IMR-90 (cell line): ENCODE measurements around the gene SH3RF3. TPM values are rescaled to one million over a fixed set of nuclear protein-coding genes. Genes with fewer than 3 reads are reported as not detected.
A peak's percentile ranks its signal among the peaks of the same experiment; 100 is the strongest.

ENCODE experiments used
- ATAC-seq: fragments of 200-7000 bp; cut with Tn5 transposase; 2 replicates; pipeline ENCODE4 v1.9.1; 2020; ENCODE audit warnings: low read depth, mild to moderate bottlenecking, moderate library complexity
- BruUV-seq: library from RNA; stranded (reverse); fragments of 400-500 nt; replicated peaks from 2 replicates; lab custom pipeline; 2021; lab: Mats Ljungman, UMichigan
- CTCF ChIA-PET: fragments of 300-600 bp; formaldehyde crosslinking; extraction: SDS; loops from one replicate; lab custom pipeline; 2021; ENCODE audit warnings: antibody characterized with exemption; lab: Yijun Ruan, JAX
- POLR2A ChIA-PET: fragments of 300-600 bp; sonication (Branson Sonifier 250); formaldehyde crosslinking; loops from one replicate; lab custom pipeline; 2022; ENCODE audit warnings: antibody characterized with exemption; ENCODE audit not compliant: unreplicated experiment; lab: Charles Lee
- DNase-seq: peaks from one replicate; pipeline ENCODE4 v3.0.0; 2013
- H2AFZ ChIP-seq: replicated peaks from 2 replicates; pipeline ENCODE3; 2013; ENCODE audit warnings: low read length, mild to moderate bottlenecking; ENCODE audit not compliant: poor library complexity
- H2AK5ac ChIP-seq: 2 replicates; pipeline ENCODE4 v1.6.1; 2013; ENCODE audit warnings: low read depth, low read length, inconsistent platforms
- H2AK9ac ChIP-seq: replicated peaks from 2 replicates; pipeline ENCODE3; 2013; ENCODE audit warnings: mild to moderate bottlenecking, low read depth, low read length, moderate library complexity; ENCODE audit not compliant: poor library complexity
- H2BK120ac ChIP-seq: 2 replicates; pipeline ENCODE4 v1.6.1; 2013; ENCODE audit warnings: low read depth, low read length, inconsistent platforms
- H2BK15ac ChIP-seq: 3 replicates; pipeline ENCODE4 v1.6.1; 2013; ENCODE audit warnings: low read depth, low read length, inconsistent platforms
- H2BK20ac ChIP-seq: 2 replicates; pipeline ENCODE4 v1.6.1; 2013; ENCODE audit warnings: low read depth, mild to moderate bottlenecking, inconsistent platforms, low read length, moderate library complexity
- H2BK5ac ChIP-seq: 2 replicates; pipeline ENCODE4 v1.6.1; 2013; ENCODE audit warnings: mild to moderate bottlenecking, low read depth, low read length, inconsistent platforms; ENCODE audit not compliant: poor library complexity, severe bottlenecking
- H3K14ac ChIP-seq: replicated peaks from 2 replicates; pipeline ENCODE4 v1.6.1; 2013; ENCODE audit warnings: low read depth, low read length, inconsistent platforms
- H3K18ac ChIP-seq: 2 replicates; pipeline ENCODE4 v1.6.1; 2013; ENCODE audit warnings: low read depth, low read length, control low read depth
- H3K23ac ChIP-seq: 2 replicates; pipeline ENCODE4 v1.6.1; 2013; ENCODE audit warnings: low read depth, low read length, inconsistent platforms
- H3K27ac ChIP-seq: 2 replicates; pipeline ENCODE4 v1.5.1; 2013; ENCODE audit warnings: mild to moderate bottlenecking, control low read depth, low read length; ENCODE audit not compliant: insufficient read depth
- H3K27me3 ChIP-seq: 2 replicates; pipeline ENCODE4 v1.6.1; 2013; ENCODE audit warnings: low read length; ENCODE audit not compliant: control insufficient read depth, insufficient read depth
- H3K36me3 ChIP-seq: 2 replicates; pipeline ENCODE4 v1.6.1; 2013; ENCODE audit warnings: low read length, mixed read lengths; ENCODE audit not compliant: control insufficient read depth, insufficient read depth
- H3K4ac ChIP-seq: 2 replicates; pipeline ENCODE4 v1.6.1; 2013; ENCODE audit warnings: low read depth, low read length, inconsistent platforms
- H3K4me1 ChIP-seq: 2 replicates; pipeline ENCODE4 v1.6.1; 2013; ENCODE audit warnings: low read length, mixed read lengths; ENCODE audit not compliant: control insufficient read depth, insufficient read depth
- H3K4me2 ChIP-seq: 2 replicates; pipeline ENCODE4 v1.6.1; 2013; ENCODE audit warnings: low read depth, mild to moderate bottlenecking, control low read depth, low read length, moderate library complexity
- H3K4me3 ChIP-seq: 2 replicates; pipeline ENCODE4 v1.5.1; 2013; ENCODE audit warnings: low read depth, mild to moderate bottlenecking, control low read depth, low read length, moderate library complexity; ENCODE audit not compliant: insufficient read depth
- H3K56ac ChIP-seq: 2 replicates; pipeline ENCODE4 v1.6.1; 2013; ENCODE audit warnings: low read length, inconsistent platforms; ENCODE audit not compliant: insufficient read depth; ENCODE audit errors: extremely low read depth
- H3K79me1 ChIP-seq, 2 experiments: 2 replicates each; pipeline ENCODE4 v1.6.1; 2013; ENCODE audit warnings: low read length in 2 of 2, inconsistent platforms in 1 of 2, low read depth in 1 of 2
- H3K9ac ChIP-seq: 2 replicates; pipeline ENCODE4 v1.6.1; 2013; ENCODE audit warnings: low read depth, low read length, control low read depth
- H3K9me1 ChIP-seq: 2 replicates; pipeline ENCODE4 v1.6.1; 2013; ENCODE audit warnings: low read length, inconsistent platforms; ENCODE audit not compliant: insufficient read depth
- H3K9me3 ChIP-seq: 2 replicates; pipeline ENCODE4 v1.6.1; 2013; ENCODE audit warnings: low read length; ENCODE audit not compliant: control insufficient read depth, insufficient read depth
- H4K20me1 ChIP-seq: 2 replicates; pipeline ENCODE4 v1.6.1; 2013; ENCODE audit warnings: low read length, inconsistent platforms; ENCODE audit not compliant: insufficient read depth
- H4K5ac ChIP-seq: 2 replicates; pipeline ENCODE4 v1.6.1; 2013; ENCODE audit warnings: mild to moderate bottlenecking, low read depth, low read length, control low read depth
- H4K8ac ChIP-seq, 2 experiments: 2 replicates each; pipeline ENCODE4 v1.6.1; 2013; ENCODE audit warnings: low read depth in 2 of 2, low read length in 2 of 2, control low read depth in 1 of 2, inconsistent platforms in 1 of 2
- H4K91ac ChIP-seq: 2 replicates; pipeline ENCODE4 v1.6.1; 2013; ENCODE audit warnings: low read depth, low read length, inconsistent platforms; ENCODE audit not compliant: insufficient read depth
- CEBPB ChIP-seq: IDR thresholded peaks from 2 replicates; pipeline ENCODE4 v1.6.1; 2012; ENCODE audit warnings: low read depth, low read length, improper control_type of control experiment
- CHD1 ChIP-seq: IDR thresholded peaks from 2 replicates; pipeline ENCODE4 v1.6.1; 2012; ENCODE audit warnings: low read depth, low read length, improper control_type of control experiment
- FOS ChIP-seq: fragments of 150-350 bp; IDR thresholded peaks from 2 replicates; pipeline ENCODE4 v1.6.1; 2016; ENCODE audit warnings: low read depth, low read length
- MAFK ChIP-seq: IDR thresholded peaks from 2 replicates; pipeline ENCODE4 v1.6.1; 2012; ENCODE audit warnings: low read depth, low read length, improper control_type of control experiment
- MAZ ChIP-seq: IDR thresholded peaks from 2 replicates; pipeline ENCODE4 v1.6.1; 2012; ENCODE audit warnings: low read depth, mild to moderate bottlenecking, low read length, improper control_type of control experiment, moderate library complexity, borderline replicate concordance
- MXI1 ChIP-seq: IDR thresholded peaks from 2 replicates; pipeline ENCODE4 v1.6.1; 2012; ENCODE audit warnings: low read depth, mild to moderate bottlenecking, low read length, moderate library complexity, borderline replicate concordance
- NFE2L2 ChIP-seq: fragments of 150-350 bp; IDR thresholded peaks from 2 replicates; pipeline ENCODE4 v1.6.1; 2016; ENCODE audit warnings: low read depth, mild to moderate bottlenecking, low read length
- RAD21 ChIP-seq: IDR thresholded peaks from 2 replicates; pipeline ENCODE4 v1.6.1; 2012; ENCODE audit warnings: low read length, improper control_type of control experiment
- RCOR1 ChIP-seq: IDR thresholded peaks from 2 replicates; pipeline ENCODE4 v1.6.1; 2012; ENCODE audit warnings: mild to moderate bottlenecking, low read length, improper control_type of control experiment; ENCODE audit not compliant: insufficient replicate concordance
- RFX5 ChIP-seq: IDR thresholded peaks from 2 replicates; pipeline ENCODE4 v1.8.0; 2012; ENCODE audit warnings: low read depth, mild to moderate bottlenecking, low read length, moderate library complexity
- SMC3 ChIP-seq: fragments of 150-350 bp; IDR thresholded peaks from 2 replicates; pipeline ENCODE4 v1.6.1; 2016; ENCODE audit warnings: low read depth, mild to moderate bottlenecking, antibody characterized with exemption, low read length, moderate library complexity
- WGBS, 2 experiments: methylation state at CpG; one replicate each; pipeline versions ENCODE4 v1.1.5 to v1.1.7; 2013; ENCODE audit warnings: missing lambda C conversion rate in 2 of 2; ENCODE audit not compliant: insufficient read length in 1 of 2; ENCODE audit errors: extremely low coverage in 2 of 2; 5-methylcytosine and 5-hydroxymethylcytosine counted together
- dilution Hi-C: fragments of 300-500 bp; cut with HindIII; formaldehyde crosslinking; loops from one replicate; pipeline ENCODE4 v1.14.3; 2018; ENCODE audit warnings: low sequenced_read_pairs; ENCODE audit not compliant: unreplicated experiment
- in situ Hi-C: fragments of 300-500 bp; cut with MboI; formaldehyde crosslinking; loops from 3 replicates; pipeline ENCODE4 v1.14.3; 2019; ENCODE audit warnings: low sequenced_read_pairs, inconsistent platforms, mixed read lengths
- intact Hi-C: fragments of 100-400 bp; cut with micrococcal nuclease; formaldehyde crosslinking; loops from 2 replicates; pipeline ENCODE4 v1.10.0; 2022
- polyA plus RNA-seq, 3 experiments: library from polyadenylated mRNA; depleted of rRNA; stranded (reverse); fragments of >200 nt; gene quantifications; 2 replicates each; pipeline ENCODE4 v1.2.3, GENCODE V29; 2012; ENCODE audit warnings: low replicate concordance in 1 of 3
- total RNA-seq: library from RNA; depleted of rRNA; stranded (reverse); fragments of >200 nt; gene quantifications from 2 replicates; pipeline ENCODE4 v1.2.3, GENCODE V29; 2012
- TF ChIP-seq, protein P1 (sequence below): fragments of 150-350 bp; IDR thresholded peaks from 2 replicates; pipeline ENCODE4 v1.6.1; 2016; ENCODE audit warnings: low read depth, mild to moderate bottlenecking, low read length, moderate library complexity, borderline replicate concordance
- TF ChIP-seq, protein P2 (sequence below): fragments of 150-350 bp; IDR thresholded peaks from 2 replicates; pipeline ENCODE4 v1.6.1; 2017; ENCODE audit warnings: mild to moderate bottlenecking, antibody characterized with exemption, low read length, low read depth
- TF ChIP-seq, protein P3 (sequence below): conservative IDR thresholded peaks from 2 replicates; pipeline ENCODE4 v1.5.1; 2012; ENCODE audit warnings: mild to moderate bottlenecking, low read depth, low read length, improper control_type of control experiment

SH3RF3 gene
- total and polyA plus RNA-seq, 2 of the 4 experiments (the other 2 are of a cell fraction): 3.4 to 5.3 TPM

DNA sequence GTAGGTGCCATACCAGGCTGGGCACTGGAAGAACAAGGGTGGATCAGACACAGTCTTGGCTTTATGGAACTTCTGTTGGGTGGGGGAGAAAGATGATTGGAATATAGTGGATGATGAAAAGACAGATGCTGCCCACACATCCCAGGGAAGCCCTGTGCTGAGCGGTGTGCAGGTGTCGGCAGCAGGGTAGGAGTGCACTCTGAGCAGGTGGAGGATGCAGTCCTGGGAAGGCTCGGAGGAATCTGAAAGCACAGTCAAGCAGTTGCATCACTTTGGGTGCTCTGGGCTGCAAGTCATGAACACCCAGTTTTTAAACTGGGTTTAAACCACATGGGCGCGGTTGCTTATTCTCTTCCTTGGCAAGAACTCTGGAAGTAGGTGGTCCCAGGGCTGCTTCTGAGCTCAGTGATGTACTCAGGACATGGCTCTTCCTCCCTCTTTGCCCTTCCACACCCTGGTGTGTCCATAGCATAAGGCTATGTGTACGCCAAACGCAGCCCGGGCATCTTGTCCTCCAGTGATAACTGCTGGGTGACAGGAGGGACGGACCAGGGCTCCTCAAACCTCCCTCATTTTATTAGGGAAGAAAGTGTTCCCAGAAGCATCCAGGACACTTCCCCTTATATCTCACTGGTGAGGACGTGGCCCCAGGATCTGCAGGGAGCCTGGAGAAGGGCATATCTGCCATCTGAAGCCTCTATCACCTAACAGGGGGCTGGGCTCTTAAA, 84.0 kb downstream of the SH3RF3 start:
- ChIA-PET POLR2A (no interaction called here), CTCF (no interaction called here)
- peak overlapping the region; percentile 95 for H2AK5ac ChIP-seq
- H2AK9ac ChIP-seq: no peak overlapping the region
- no peak overlapping the region for H3K4me2 ChIP-seq
- no peak overlapping the region for H2AFZ ChIP-seq
- H4K5ac ChIP-seq: no peak overlapping the region
- H2BK20ac ChIP-seq: peak overlapping the region; percentile 73; the same call in 1 of the 2 replicates
- no peak overlapping the region for H2BK5ac ChIP-seq
- peaks cover 67 to 95% of the 10 kb centered on the region in 2 experiments for H3K79me1 ChIP-seq
- no peaks in the 10 kb centered on the region for H3K36me3 ChIP-seq
- peaks cover 69% of the 10 kb centered on the region for H3K9me1 ChIP-seq
- H3K27me3 ChIP-seq: no peaks in the 10 kb centered on the region
- intact Hi-C loops (no loop called here), in situ Hi-C loops (loop anchor here (10.0 kb wide), 1 partner anchor 78 kb away; no protein-coding TSS in a partner anchor), dilution Hi-C loops (no loop called here)
- H3K23ac ChIP-seq: peak overlapping the region; percentile 46; the same call in 1 of the 2 replicates
- no peak for ATAC-seq
- H4K91ac ChIP-seq: peak overlapping the region; percentile 58; the same call in 1 of the 2 replicates
- peaks cover 80% of the 10 kb centered on the region for H4K20me1 ChIP-seq
- H3K9ac ChIP-seq: no peak overlapping the region
- no peak overlapping the region for H3K4me3 ChIP-seq
- 100% methylated on average over 3 of the region's 10 CpGs; no CpG with 5 or more reads in 1 of the 2 experiments for WGBS, 2 experiments
- peak overlapping the region; percentile 65 for H3K4ac ChIP-seq
- no peak overlapping the region for H3K18ac ChIP-seq
- H3K14ac ChIP-seq: peak overlapping the region; percentile 73; the same call in 1 of the 2 replicates
- H3K27ac ChIP-seq: no peak overlapping the region
- peaks cover 40% of the 10 kb centered on the region for H3K4me1 ChIP-seq
- H4K8ac ChIP-seq: peak overlapping the region in 1 of 2 experiments; percentile 65; a peak in 2 of 4 replicates
- no TSS peak for BruUV-seq
- peak overlapping the region; percentile 56; the same call in 1 of the 2 replicates for H2BK120ac ChIP-seq
- peak overlapping the region; percentile 32; the same call in 2 of the 3 replicates for H2BK15ac ChIP-seq
- no peaks in the 10 kb centered on the region; the same call in 1 of the 2 replicates for H3K9me3 ChIP-seq
- no peak for DNase-seq
- H3K56ac ChIP-seq: no peak overlapping the region
- TF ChIP-seq, protein P1, sequence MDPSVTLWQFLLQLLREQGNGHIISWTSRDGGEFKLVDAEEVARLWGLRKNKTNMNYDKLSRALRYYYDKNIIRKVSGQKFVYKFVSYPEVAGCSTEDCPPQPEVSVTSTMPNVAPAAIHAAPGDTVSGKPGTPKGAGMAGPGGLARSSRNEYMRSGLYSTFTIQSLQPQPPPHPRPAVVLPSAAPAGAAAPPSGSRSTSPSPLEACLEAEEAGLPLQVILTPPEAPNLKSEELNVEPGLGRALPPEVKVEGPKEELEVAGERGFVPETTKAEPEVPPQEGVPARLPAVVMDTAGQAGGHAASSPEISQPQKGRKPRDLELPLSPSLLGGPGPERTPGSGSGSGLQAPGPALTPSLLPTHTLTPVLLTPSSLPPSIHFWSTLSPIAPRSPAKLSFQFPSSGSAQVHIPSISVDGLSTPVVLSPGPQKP: no peak
- TF ChIP-seq SMC3: no peak
- TF ChIP-seq RAD21: no peak
- TF ChIP-seq MAFK: no peak
- TF ChIP-seq CHD1: no peak
- TF ChIP-seq, protein P2, sequence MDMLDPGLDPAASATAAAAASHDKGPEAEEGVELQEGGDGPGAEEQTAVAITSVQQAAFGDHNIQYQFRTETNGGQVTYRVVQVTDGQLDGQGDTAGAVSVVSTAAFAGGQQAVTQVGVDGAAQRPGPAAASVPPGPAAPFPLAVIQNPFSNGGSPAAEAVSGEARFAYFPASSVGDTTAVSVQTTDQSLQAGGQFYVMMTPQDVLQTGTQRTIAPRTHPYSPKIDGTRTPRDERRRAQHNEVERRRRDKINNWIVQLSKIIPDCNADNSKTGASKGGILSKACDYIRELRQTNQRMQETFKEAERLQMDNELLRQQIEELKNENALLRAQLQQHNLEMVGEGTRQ: no peak
- no peak for TF ChIP-seq RFX5
- no peak for TF ChIP-seq RCOR1
- TF ChIP-seq, protein P3, sequence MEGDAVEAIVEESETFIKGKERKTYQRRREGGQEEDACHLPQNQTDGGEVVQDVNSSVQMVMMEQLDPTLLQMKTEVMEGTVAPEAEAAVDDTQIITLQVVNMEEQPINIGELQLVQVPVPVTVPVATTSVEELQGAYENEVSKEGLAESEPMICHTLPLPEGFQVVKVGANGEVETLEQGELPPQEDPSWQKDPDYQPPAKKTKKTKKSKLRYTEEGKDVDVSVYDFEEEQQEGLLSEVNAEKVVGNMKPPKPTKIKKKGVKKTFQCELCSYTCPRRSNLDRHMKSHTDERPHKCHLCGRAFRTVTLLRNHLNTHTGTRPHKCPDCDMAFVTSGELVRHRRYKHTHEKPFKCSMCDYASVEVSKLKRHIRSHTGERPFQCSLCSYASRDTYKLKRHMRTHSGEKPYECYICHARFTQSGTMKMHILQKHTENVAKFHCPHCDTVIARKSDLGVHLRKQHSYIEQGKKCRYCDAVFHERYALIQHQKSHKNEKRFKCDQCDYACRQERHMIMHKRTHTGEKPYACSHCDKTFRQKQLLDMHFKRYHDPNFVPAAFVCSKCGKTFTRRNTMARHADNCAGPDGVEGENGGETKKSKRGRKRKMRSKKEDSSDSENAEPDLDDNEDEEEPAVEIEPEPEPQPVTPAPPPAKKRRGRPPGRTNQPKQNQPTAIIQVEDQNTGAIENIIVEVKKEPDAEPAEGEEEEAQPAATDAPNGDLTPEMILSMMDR: no peak
- TF ChIP-seq FOS: no peak
- no peak for TF ChIP-seq MXI1
- TF ChIP-seq CEBPB: no peak
- TF ChIP-seq MAZ: no peak
- no peak for TF ChIP-seq NFE2L2
